Measurements from ENCODE around the gene DNM2.
"Not testable (repeated sequence)": the region's sequence is repeated elsewhere in the genome, so short reads cannot be mapped to it uniquely, and the experiment has no call there.

The DNM2 gene

GRCh38 chr19:10717356-10718204 lies at the start of gene DNM2:
Gene DNM2, plus strand, starts transcription at chr19:10718079. Its CDS starts 164 bp downstream, at chr19:10718243.
- peak; percentile 89 to 92 for DNase-seq (ENCODE audit: low read depth in 2 of 2)

GRCh38 chr19:10669246-10669645 lies 48.6 kb upstream of the DNM2 start:
- DNase-seq (ENCODE audit: low read depth in 2 of 2): no peak

GRCh38 chr19:10670182-10670581 lies 47.7 kb upstream of the DNM2 start:
- no peak for DNase-seq (ENCODE audit: low read depth in 2 of 2)

GRCh38 chr19:10670876-10671804 lies 46.7 kb upstream of the DNM2 start:
- no peak for DNase-seq (ENCODE audit: low read depth in 2 of 2)

GRCh38 chr19:10671922-10672321 lies 46.0 kb upstream of the DNM2 start:
- not testable (repeated sequence) for DNase-seq (ENCODE audit: low read depth in 2 of 2)

GRCh38 chr19:10675214-10675613 lies 42.7 kb upstream of the DNM2 start:
- not testable (repeated sequence) for DNase-seq (ENCODE audit: low read depth in 2 of 2)

GRCh38 chr19:10677751-10678150 lies 40.1 kb upstream of the DNM2 start:
- no peak for DNase-seq (ENCODE audit: low read depth in 2 of 2)

GRCh38 chr19:10678813-10679212 lies 39.1 kb upstream of the DNM2 start:
- DNase-seq (ENCODE audit: low read depth in 2 of 2): no peak

GRCh38 chr19:10679743-10680142 lies 38.1 kb upstream of the DNM2 start:
- DNase-seq (ENCODE audit: low read depth in 2 of 2): no peak

GRCh38 chr19:10680545-10681135 lies 37.2 kb upstream of the DNM2 start:
- no peak for DNase-seq (ENCODE audit: low read depth in 2 of 2)

GRCh38 chr19:10681658-10682057 lies 36.2 kb upstream of the DNM2 start:
- no peak for DNase-seq (ENCODE audit: low read depth in 2 of 2)

GRCh38 chr19:10682397-10683063 lies 35.3 kb upstream of the DNM2 start:
- DNase-seq (ENCODE audit: low read depth in 2 of 2): no peak

GRCh38 chr19:10683064-10683426 lies 34.8 kb upstream of the DNM2 start:
- DNase-seq (ENCODE audit: low read depth in 2 of 2): no peak

GRCh38 chr19:10683582-10683981 lies 34.3 kb upstream of the DNM2 start:
- no peak for DNase-seq (ENCODE audit: low read depth in 2 of 2)

- no peak for DNase-seq (ENCODE audit: low read depth in 2 of 2)
These were observed 32.7 kb upstream of the DNM2 start for GRCh38 chr19:10685210-10685609.

GRCh38 chr19:10686193-10686592 lies 31.7 kb upstream of the DNM2 start:
- DNase-seq (ENCODE audit: low read depth in 2 of 2): no peak

- DNase-seq (ENCODE audit: low read depth in 2 of 2): no peak
These were observed 31.0 kb upstream of the DNM2 start for GRCh38 chr19:10686661-10687517.

- DNase-seq (ENCODE audit: low read depth in 2 of 2): no peak
These were observed 30.2 kb upstream of the DNM2 start for GRCh38 chr19:10687518-10688288.

GRCh38 chr19:10688545-10689280 lies 29.2 kb upstream of the DNM2 start:
- DNase-seq (ENCODE audit: low read depth in 2 of 2): no peak
